WTC11 (cell line): ENCODE measurements around the gene ITGA2. TPM values are rescaled to one million over a fixed set of nuclear protein-coding genes. Genes with fewer than 3 reads are reported as not detected.

Experiments used
- ATAC-seq: fragments of 200-7000 bp; cut with Tn5 transposase; 2 replicates; pipeline ENCODE4 v1.10.0; 2021; ENCODE audit warnings: mild to moderate bottlenecking, moderate library complexity
- CTCF ChIA-PET: fragments of 300-600 bp; sonication (Branson Sonifier 250); formaldehyde crosslinking; loops from one replicate; lab custom pipeline; 2021; ENCODE audit warnings: antibody characterized with exemption; lab: Charles Lee
- POLR2A ChIA-PET: fragments of 350-600 bp; sonication (Branson Sonifier 250); formaldehyde crosslinking; loops from one replicate; lab custom pipeline; 2021; ENCODE audit warnings: antibody characterized with exemption; lab: Charles Lee
- DNase-seq: peaks from one replicate; pipeline ENCODE4 v3.0.0; 2021; ENCODE audit warnings: low spot score
- H3K27ac Mint-ChIP-seq: 2 replicates; pipeline ENCODE4 v1.8.0; 2021; ENCODE audit warnings: mixed read lengths
- H3K27me3 Mint-ChIP-seq: 2 replicates; pipeline ENCODE4 v1.8.0; 2021; ENCODE audit warnings: low read depth, mild to moderate bottlenecking, moderate library complexity, mixed read lengths
- H3K36me3 Mint-ChIP-seq: 2 replicates; pipeline ENCODE4 v1.8.0; 2021; ENCODE audit warnings: mixed read lengths
- H3K4me1 Mint-ChIP-seq: 2 replicates; pipeline ENCODE4 v1.8.0; 2022; ENCODE audit warnings: mixed read lengths
- H3K4me3 Mint-ChIP-seq: 2 replicates; pipeline ENCODE4 v1.8.0; 2021; ENCODE audit warnings: mild to moderate bottlenecking, moderate library complexity, mixed read lengths
- H3K9me3 Mint-ChIP-seq: 2 replicates; pipeline ENCODE4 v1.8.0; 2021; ENCODE audit warnings: mixed read lengths
- CBFB ChIP-seq: sonication (generic); formaldehyde crosslinking; IDR thresholded peaks from 2 replicates; pipeline ENCODE4 v1.8.1; 2022; ENCODE audit warnings: mild to moderate bottlenecking, low read depth, missing genetic modification reagents
- CDX4 ChIP-seq: fragments of 250-450 bp; sonication (Bioruptor Pico); IDR thresholded peaks from 2 replicates; pipeline ENCODE4 v1.9.0; 2021; ENCODE audit warnings: moderate library complexity, mild to moderate bottlenecking, inconsistent platforms, borderline replicate concordance
- EMX1 ChIP-seq: fragments of 250-450 bp; sonication (Bioruptor Pico); IDR thresholded peaks from 2 replicates; pipeline ENCODE4 v1.8.0; 2021; ENCODE audit warnings: mild to moderate bottlenecking
- ERG ChIP-seq: fragments of 250-450 bp; sonication (Bioruptor Pico); IDR thresholded peaks from 2 replicates; pipeline ENCODE4 v1.8.0; 2021; ENCODE audit warnings: mild to moderate bottlenecking
- ESRRA ChIP-seq: sonication (generic); formaldehyde crosslinking; IDR thresholded peaks from 2 replicates; pipeline ENCODE4 v1.8.1; 2022; ENCODE audit warnings: mild to moderate bottlenecking, missing genetic modification reagents, borderline replicate concordance
- FOXK1 ChIP-seq: sonication (generic); formaldehyde crosslinking; IDR thresholded peaks from 2 replicates; pipeline ENCODE4 v1.8.0; 2022; ENCODE audit warnings: mild to moderate bottlenecking, moderate library complexity, missing genetic modification reagents
- GABPB1 ChIP-seq: sonication (generic); formaldehyde crosslinking; IDR thresholded peaks from 2 replicates; pipeline ENCODE4 v1.8.1; 2023; ENCODE audit warnings: mild to moderate bottlenecking, missing genetic modification reagents
- NFATC4 ChIP-seq: fragments of 250-450 bp; sonication (Bioruptor Pico); IDR thresholded peaks from 2 replicates; pipeline ENCODE4 v1.9.0; 2021; ENCODE audit warnings: mild to moderate bottlenecking
- NR2C2 ChIP-seq: sonication (generic); formaldehyde crosslinking; IDR thresholded peaks from 2 replicates; pipeline ENCODE4 v1.8.0; 2022; ENCODE audit warnings: mild to moderate bottlenecking, missing genetic modification reagents
- RORB ChIP-seq: fragments of 250-450 bp; sonication (Bioruptor Pico); IDR thresholded peaks from 2 replicates; pipeline ENCODE4 v1.9.0; 2021; ENCODE audit warnings: mild to moderate bottlenecking
- TEAD4 ChIP-seq: sonication (generic); formaldehyde crosslinking; IDR thresholded peaks from 2 replicates; pipeline ENCODE4 v1.8.0; 2022; ENCODE audit warnings: mild to moderate bottlenecking, missing genetic modification reagents
- ZBTB21 ChIP-seq: sonication (generic); formaldehyde crosslinking; IDR thresholded peaks from 2 replicates; pipeline ENCODE4 v1.8.1; 2023; ENCODE audit warnings: mild to moderate bottlenecking, missing genetic modification reagents, borderline replicate concordance
- ZNF263 ChIP-seq: sonication (generic); formaldehyde crosslinking; IDR thresholded peaks from 2 replicates; pipeline ENCODE4 v1.8.1; 2022; ENCODE audit warnings: low read depth, mild to moderate bottlenecking, moderate library complexity, missing genetic modification reagents
- total RNA-seq: library from RNA; stranded (reverse); gene quantifications from 3 replicates; pipeline ENCODE4 v1.2.3, GENCODE V29; 2021
- TF ChIP-seq, protein P1 (sequence below): fragments of 250-450 bp; sonication (Bioruptor Pico); conservative IDR thresholded peaks from 2 replicates; pipeline ENCODE4 v1.9.0; 2021; ENCODE audit warnings: mild to moderate bottlenecking
- TF ChIP-seq, protein P2 (sequence below): sonication (generic); formaldehyde crosslinking; IDR thresholded peaks from 2 replicates; pipeline ENCODE4 v1.8.1; 2023; ENCODE audit warnings: mild to moderate bottlenecking, moderate library complexity, missing genetic modification reagents
- TF ChIP-seq, protein P3 (sequence below): sonication (generic); formaldehyde crosslinking; IDR thresholded peaks from 2 replicates; pipeline ENCODE4 v1.8.1; 2022; ENCODE audit warnings: mild to moderate bottlenecking, moderate library complexity, missing genetic modification reagents
- TF ChIP-seq, protein P4 (sequence below): sonication (generic); formaldehyde crosslinking; IDR thresholded peaks from 2 replicates; pipeline ENCODE4 v1.8.0; 2022; ENCODE audit warnings: mild to moderate bottlenecking, missing genetic modification reagents
- TF ChIP-seq, protein P5 (sequence below): sonication (generic); formaldehyde crosslinking; IDR thresholded peaks from 2 replicates; pipeline ENCODE4 v1.8.1; 2023; ENCODE audit warnings: mild to moderate bottlenecking, missing genetic modification reagents, moderate library complexity

ITGA2 gene
- total RNA-seq, 1 experiment from 2014 or later: 5.5 TPM

- TF ChIP-seq, protein P1, sequence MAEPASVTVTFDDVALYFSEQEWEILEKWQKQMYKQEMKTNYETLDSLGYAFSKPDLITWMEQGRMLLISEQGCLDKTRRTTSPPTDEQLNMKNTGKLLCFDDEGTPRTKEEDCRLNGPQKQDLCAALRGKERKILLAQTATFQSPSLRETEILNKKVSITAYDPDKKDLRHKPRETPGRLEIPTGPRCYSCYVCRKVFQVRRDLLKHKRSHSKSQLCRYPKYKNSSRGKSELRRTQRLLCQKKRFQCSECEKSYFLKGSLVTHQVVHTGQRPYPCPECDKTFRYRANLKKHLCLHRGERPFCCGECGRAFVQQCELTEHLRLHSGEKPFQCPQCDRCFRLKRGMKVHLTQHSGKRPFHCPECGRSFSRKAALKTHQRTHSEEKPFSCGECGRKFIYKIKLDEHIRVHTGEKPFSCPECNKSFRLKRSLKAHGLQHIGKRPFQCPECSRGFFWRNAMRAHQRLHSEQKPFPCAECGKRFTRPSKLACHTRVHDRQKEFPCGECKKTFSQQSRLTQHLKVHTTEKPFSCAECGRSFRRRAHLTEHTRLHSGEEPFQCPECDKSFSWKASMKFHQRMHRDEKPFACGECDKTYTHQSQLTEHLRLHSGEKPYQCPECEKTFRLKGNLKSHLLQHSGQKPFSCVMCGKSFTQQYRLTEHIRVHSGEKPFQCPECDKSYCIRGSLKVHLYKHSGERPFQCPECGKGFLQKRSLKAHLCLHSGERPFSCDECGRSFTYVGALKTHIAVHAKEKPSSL (CRISPR knock-in tag): no peak
- TF ChIP-seq NFATC4 (CRISPR knock-in tag): no peak
- no peak for TF ChIP-seq ESRRA (CRISPR knock-in tag)
- TF ChIP-seq RORB (CRISPR knock-in tag): no peak
- TF ChIP-seq CBFB (CRISPR knock-in tag): no peak
- TF ChIP-seq ZBTB21 (CRISPR knock-in tag): no peak
- TF ChIP-seq, protein P2, sequence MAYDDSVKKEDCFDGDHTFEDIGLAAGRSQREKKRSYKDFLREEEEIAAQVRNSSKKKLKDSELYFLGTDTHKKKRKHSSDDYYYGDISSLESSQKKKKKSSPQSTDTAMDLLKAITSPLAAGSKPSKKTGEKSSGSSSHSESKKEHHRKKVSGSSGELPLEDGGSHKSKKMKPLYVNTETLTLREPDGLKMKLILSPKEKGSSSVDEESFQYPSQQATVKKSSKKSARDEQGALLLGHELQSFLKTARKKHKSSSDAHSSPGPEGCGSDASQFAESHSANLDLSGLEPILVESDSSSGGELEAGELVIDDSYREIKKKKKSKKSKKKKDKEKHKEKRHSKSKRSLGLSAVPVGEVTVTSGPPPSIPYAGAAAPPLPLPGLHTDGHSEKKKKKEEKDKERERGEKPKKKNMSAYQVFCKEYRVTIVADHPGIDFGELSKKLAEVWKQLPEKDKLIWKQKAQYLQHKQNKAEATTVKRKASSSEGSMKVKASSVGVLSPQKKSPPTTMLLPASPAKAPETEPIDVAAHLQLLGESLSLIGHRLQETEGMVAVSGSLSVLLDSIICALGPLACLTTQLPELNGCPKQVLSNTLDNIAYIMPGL (CRISPR knock-in tag): no peak
- TF ChIP-seq, all 79 proteins: peak for 0
Measured at GRCh38 chr5:52993367-52993766, 4.2 kb downstream of the ITGA2 start (continued).

GRCh38 chr5:52994266-52994665, 5.1 kb downstream of the ITGA2 start:
- POLR2A ChIA-PET: no interaction called here
- Mint-ChIP-seq H3K4me1 (peaks cover 9% of the 10 kb centered on the region), H3K4me3 (no peak overlapping the region)
- TF ChIP-seq, protein P3, sequence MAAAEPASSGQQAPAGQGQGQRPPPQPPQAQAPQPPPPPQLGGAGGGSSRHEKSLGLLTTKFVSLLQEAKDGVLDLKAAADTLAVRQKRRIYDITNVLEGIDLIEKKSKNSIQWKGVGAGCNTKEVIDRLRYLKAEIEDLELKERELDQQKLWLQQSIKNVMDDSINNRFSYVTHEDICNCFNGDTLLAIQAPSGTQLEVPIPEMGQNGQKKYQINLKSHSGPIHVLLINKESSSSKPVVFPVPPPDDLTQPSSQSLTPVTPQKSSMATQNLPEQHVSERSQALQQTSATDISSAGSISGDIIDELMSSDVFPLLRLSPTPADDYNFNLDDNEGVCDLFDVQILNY (CRISPR knock-in tag): no peak
- TF ChIP-seq EMX1: no peak
- TF ChIP-seq ZNF263 (CRISPR knock-in tag): no peak
- TF ChIP-seq FOXK1 (CRISPR knock-in tag): no peak
- no peak for TF ChIP-seq NR2C2
- TF ChIP-seq, protein P4, sequence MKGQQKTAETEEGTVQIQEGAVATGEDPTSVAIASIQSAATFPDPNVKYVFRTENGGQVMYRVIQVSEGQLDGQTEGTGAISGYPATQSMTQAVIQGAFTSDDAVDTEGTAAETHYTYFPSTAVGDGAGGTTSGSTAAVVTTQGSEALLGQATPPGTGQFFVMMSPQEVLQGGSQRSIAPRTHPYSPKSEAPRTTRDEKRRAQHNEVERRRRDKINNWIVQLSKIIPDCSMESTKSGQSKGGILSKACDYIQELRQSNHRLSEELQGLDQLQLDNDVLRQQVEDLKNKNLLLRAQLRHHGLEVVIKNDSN: no peak
- TF ChIP-seq, protein P5, sequence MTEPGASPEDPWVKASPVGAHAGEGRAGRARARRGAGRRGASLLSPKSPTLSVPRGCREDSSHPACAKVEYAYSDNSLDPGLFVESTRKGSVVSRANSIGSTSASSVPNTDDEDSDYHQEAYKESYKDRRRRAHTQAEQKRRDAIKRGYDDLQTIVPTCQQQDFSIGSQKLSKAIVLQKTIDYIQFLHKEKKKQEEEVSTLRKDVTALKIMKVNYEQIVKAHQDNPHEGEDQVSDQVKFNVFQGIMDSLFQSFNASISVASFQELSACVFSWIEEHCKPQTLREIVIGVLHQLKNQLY (CRISPR knock-in tag): no peak
- no peak for TF ChIP-seq GABPB1 (CRISPR knock-in tag)
- TF ChIP-seq CDX4 (CRISPR knock-in tag): no peak
- TF ChIP-seq TEAD4 (CRISPR knock-in tag): no peak
- no peak for TF ChIP-seq ERG (CRISPR knock-in tag)
- TF ChIP-seq, all 79 proteins: peak for 0
- H3K36me3 Mint-ChIP-seq: no peaks in the 10 kb centered on the region
- CTCF ChIA-PET: no interaction called here
- DNase-seq (no peak), ATAC-seq (no peak)
- no peak overlapping the region for H3K27ac Mint-ChIP-seq
- H3K27me3 Mint-ChIP-seq: peaks cover 3% of the 10 kb centered on the region; the same call in 1 of the 2 replicates
- no peaks in the 10 kb centered on the region for H3K9me3 Mint-ChIP-seq
